ENCODE measurements around the gene NAA60. TPM values are rescaled to one million over a fixed set of nuclear protein-coding genes. Genes with fewer than 3 reads are reported as not detected.

The NAA60 gene
- total and polyA plus RNA-seq, 4 donors, result 11.3 to 41.3 (median 25.6) TPM

- TF ChIP-seq RAD21 (IDR thresholded peaks at IDR 0.05), result no peak
- TF ChIP-seq FOXA1 (IDR thresholded peaks at IDR 0.05), result no peak
- TF ChIP-seq CTCF (IDR thresholded peaks at IDR 0.05; ENCODE audit: low read depth, low read length, missing input control), result no peak
- TF ChIP-seq EGR1 (IDR thresholded peaks at IDR 0.05; ENCODE audit: low read depth in 2 of 2), result no peak
- TF ChIP-seq JUND (IDR thresholded peaks at IDR 0.05), result no peak
- no peak for TF ChIP-seq HNF4A (conservative IDR thresholded peaks at IDR 0.05)
- no peak for TF ChIP-seq FOXA2 (IDR thresholded peaks at IDR 0.05)
- no peak for TF ChIP-seq REST (IDR thresholded peaks at IDR 0.05)
- TF ChIP-seq NR2F2 (IDR thresholded peaks at IDR 0.05), result no peak
- no peak for TF ChIP-seq TAF1 (conservative IDR thresholded peaks at IDR 0.05)
- no peak for TF ChIP-seq RXRA (IDR thresholded peaks at IDR 0.05)
- TF ChIP-seq YY1 (IDR thresholded peaks at IDR 0.05), result no peak
- no peak for TF ChIP-seq GABPA (IDR thresholded peaks at IDR 0.05 in 1 of 2, conservative IDR thresholded peaks at IDR 0.05 in 1 of 2)
- no peak for TF ChIP-seq MAX (IDR thresholded peaks at IDR 0.05)
- TF ChIP-seq ATF3 (IDR thresholded peaks at IDR 0.05), result no peak
- TF ChIP-seq HNF4G (IDR thresholded peaks at IDR 0.05), result no peak
- no peak for TF ChIP-seq ZBTB33 (IDR thresholded peaks at IDR 0.05)
- no peak for TF ChIP-seq SP1 (IDR thresholded peaks at IDR 0.05)
- H3K9me3 ChIP-seq (ENCODE audit: control insufficient read depth in 4 of 4, low read length in 3 of 4), result no peaks in the 10 kb centered on the region
- no peak overlapping the region for H3K9ac ChIP-seq (ENCODE audit: low read depth in 1 of 2, low read length in 2 of 2)
- no peak overlapping the region for H3K4me3 ChIP-seq (ENCODE audit: low read depth in 1 of 3, low read length in 3 of 3)
- peaks cover 0 to 4% (median 0%) of the 10 kb centered on the region in 4 donors for H3K4me1 ChIP-seq (ENCODE audit: control insufficient read depth in 4 of 4, insufficient read depth in 4 of 4, low read length in 3 of 4)
- 95% methylated on average over 2 of the region's 2 CpGs for WGBS
- H3K36me3 ChIP-seq (ENCODE audit: control insufficient read depth in 4 of 4, insufficient read depth in 3 of 4, low read depth in 1 of 4, low read length in 3 of 4), result peaks cover 4 to 39% (median 14%) of the 10 kb centered on the region in 4 donors
- no peak overlapping the region for H3K27ac ChIP-seq (ENCODE audit: low read depth in 1 of 2, low read length in 2 of 2)
- DNase-seq (ENCODE audit: low spot score), result no peak
- no peaks in the 10 kb centered on the region for H3K27me3 ChIP-seq (ENCODE audit: control insufficient read depth in 4 of 4, insufficient read depth in 4 of 4, low read length in 3 of 4)
Observed at GRCh38 chr16:3519581-3519980, 76.1 kb downstream of the NAA60 start.

Data from liver (tissue), 9 donors.